Measurements from ENCODE around the gene GNAL.
"Not testable (repeated sequence)": the region's sequence is repeated elsewhere in the genome, so short reads cannot be mapped to it uniquely, and the experiment has no call there.

GNAL gene

DNA sequence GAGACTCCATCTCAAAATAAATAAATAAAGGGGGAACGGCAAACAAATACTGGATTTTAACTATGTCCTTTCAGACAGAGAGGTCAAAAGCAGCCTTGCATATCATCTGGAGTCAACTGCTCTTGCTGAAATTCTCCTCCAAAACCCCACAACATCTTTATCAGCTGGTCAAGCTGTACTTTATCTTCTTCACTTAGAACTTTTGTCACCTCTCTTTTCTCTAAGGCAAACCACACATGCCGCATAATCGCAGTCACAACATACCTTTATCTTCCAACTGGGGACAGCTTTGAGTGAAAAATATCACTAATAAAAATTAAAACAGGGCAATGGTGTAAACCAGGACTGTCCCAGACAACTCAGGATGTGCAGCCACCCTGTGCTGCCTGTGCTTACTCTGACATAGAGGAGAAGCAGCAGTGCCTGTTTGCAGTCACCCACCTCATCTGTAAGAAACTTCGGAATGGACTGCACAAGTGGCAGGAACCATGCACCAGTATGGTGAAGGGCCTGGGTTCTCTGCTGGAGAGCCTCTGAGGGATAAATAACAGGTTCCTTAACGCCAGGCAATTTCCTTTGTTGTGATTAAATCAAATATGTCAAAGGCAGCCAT lies 212.9 kb downstream of the GNAL start:
- DNase-seq (ENCODE audit: low read depth in 2 of 2, low spot score in 1 of 2): no peak

DNA sequence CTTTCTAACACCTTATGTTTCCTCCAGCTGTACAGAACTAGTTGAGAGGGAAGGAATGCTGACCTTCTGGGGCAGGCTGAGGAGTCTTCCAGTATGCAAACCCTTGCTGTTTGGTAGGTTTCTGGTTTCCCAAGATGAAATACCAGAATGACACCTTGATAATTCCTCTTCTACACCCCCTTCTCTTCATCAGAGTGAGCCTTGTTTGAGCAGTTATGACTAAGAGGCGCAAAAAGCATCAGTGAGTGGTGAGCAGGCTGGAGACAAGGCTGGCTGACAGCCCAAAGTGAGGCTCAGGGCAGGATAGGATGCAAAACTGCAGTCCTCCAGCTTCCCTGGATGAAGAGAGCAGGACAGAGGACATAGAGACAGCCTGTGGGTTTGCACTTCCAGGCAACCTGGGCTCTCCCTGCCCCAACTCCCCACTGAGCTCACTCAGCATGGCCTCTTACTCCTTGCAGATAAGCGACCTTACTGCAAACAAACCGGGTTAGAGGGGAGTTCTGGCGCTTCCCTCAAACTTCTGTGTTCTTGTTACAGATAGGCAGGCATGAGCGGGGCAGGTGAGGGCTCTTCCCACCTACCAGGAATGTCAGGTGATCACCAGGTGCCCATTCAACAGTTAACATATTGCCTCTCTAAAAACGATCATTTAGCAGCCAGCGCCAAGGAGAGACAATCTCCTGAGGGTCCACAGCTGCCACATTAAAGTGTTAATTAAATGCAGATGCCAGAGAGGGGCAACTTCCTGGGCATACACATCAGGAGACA lies 213.6 kb downstream of the GNAL start:
- no peak for DNase-seq (ENCODE audit: low read depth in 2 of 2, low spot score in 1 of 2)

DNA sequence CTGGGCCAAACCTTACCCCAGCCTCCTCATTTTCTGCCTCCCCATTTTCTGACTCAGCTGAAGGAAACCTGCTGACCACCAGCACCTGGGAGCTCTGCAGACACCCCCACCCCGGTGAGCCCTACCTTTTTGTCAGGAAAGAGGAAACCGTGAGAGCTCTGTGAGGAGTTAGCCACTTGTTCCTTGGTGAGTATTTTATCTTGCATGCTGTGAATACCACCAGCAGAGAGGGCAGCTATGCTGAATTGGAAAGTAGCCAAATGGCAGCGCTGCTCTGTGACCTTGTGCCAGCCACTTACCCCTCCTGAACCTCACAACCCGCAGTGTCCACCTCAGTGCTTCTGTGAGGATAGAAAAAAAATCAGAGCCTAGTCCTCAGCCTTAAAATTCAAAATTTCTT lies 216.5 kb downstream of the GNAL start:
- no peak for DNase-seq (ENCODE audit: low read depth in 2 of 2, low spot score in 1 of 2)

DNA sequence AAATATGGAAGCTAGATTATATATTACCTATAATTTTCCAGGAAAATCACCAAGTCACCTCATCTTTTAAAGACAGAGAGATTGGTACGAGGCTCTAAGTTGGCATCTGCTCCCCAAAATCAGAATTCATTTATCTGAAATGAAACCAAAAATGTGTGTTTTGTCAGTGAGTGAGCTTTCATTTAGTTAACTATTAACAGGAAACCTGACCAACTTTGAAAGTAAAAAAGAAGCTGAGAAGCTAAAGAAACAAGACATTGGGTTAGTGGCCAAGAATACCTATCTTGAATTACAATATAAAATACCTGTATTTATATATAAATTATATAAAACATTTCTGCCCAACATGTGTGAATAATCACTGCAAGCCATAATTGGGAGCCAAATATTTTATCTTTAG lies 217.1 kb downstream of the GNAL start:
- no peak for DNase-seq (ENCODE audit: low read depth in 2 of 2, low spot score in 1 of 2)

DNA sequence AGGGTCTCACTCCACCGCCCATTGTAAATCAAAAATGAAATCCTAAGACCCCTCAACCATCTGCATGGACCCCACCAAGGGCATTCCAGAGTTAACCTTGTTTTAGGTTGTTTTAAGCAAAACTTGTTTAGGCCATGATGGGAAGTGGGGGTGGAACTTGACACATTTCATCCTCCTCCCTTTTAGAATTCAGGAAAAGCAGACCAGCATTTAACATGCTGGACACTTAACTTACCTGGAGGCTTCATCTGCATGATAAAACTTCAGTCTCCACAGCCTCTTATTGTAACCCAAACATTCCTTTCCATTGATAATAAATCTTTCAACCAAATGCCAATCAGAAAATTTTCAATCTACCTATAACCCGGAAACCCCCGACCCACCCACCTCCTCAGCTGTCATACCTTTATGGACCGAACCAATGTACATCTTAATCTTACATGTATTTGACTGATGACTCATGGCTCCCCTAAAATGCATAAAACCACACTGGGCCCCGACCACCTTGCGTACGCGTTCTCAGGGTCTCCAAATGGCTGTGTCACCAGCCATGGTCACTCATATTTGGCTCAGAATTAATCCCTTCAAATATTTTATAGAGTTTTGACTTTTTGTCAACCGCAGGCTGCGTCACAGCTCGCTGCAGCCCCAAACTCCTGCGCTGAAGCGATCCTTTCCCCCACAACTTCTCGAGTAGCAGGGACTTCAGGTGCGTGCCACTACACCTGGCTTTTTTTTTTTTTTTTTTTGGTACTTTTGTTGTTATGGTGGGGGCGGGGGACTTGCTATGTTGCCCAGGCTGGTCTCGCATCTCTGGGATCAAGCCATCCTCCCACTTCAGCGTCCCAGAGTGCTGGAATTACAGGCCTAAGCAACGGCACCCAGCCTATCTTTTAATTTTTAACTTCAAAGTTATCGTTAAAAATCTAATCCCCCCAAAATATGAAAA lies 218.1 kb downstream of the GNAL start:
- no peak for DNase-seq (ENCODE audit: low read depth in 2 of 2, low spot score in 1 of 2)

DNA sequence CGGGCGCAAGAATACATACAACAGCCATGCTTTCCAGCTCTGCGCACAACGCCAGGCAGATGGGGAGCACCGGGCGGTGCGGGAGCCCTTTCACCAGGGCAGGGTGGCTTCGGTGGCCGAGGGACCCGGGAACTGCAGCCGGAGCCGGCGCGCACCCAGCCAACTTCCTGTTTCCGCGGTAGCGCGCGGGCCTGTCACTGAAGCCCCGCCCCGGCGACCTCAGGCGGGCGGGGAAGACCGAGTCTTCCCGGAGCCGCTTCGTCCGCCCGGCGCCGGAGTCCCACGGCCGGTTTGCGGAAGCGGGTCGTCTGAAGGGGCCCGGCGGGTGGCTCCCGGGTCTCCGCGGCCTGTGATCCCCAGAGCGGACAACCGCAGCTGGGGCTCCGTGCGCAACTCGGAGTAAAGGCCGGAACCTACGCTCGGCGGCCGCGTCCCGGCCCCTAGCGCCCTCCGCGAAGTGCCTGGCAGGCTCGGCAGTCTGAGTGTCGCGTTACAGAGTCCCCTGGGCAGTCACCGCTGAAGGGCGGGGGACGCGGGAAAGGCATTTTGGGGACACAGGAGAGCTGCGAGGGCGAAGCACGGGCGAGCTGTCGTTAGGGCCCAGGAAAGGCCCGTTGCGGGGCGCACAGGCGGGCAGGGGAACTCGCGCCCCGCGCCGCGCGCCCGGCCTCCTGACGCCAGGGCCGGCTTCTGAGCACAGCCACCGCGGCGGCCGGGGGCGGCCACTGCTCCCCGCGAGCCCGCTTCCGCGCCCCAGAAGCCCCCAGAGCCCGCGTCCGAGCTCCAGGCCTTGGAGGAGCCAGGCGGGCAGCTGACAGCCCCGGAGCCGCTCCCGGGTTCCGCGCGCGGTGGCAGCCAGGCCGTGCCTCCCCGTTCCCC lies 219.4 kb downstream of the GNAL start, which contains the start of gene MPPE1:
MPPE1 (minus strand) TSS at position 136 of the 879 bp plus-strand sequence. CDS start 11,053 bp downstream, outside the sequence.
- DNase-seq (ENCODE audit: low read depth in 2 of 2, low spot score in 1 of 2): peak; percentile 57 to 74

DNA sequence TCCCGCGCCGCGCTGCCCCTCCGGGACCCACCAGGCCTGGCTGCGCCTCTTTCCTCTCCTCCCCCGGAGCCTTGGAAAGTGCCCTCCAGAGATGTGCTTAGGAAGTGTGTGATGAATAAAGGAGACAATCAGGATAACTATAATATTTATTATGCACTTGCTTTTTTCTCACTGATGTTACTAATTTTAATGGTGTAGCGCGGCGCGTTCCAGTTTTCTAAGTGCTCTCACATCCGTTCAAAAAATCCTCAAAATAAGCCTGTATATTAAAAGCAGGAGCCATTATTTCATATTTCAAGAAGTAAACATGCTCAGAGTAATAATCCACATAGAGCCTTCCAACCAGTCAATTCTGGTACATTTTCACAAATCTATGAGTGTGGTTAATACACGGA lies 220.0 kb downstream of the GNAL start:
- DNase-seq (ENCODE audit: low read depth in 2 of 2, low spot score in 1 of 2): no peak

DNA sequence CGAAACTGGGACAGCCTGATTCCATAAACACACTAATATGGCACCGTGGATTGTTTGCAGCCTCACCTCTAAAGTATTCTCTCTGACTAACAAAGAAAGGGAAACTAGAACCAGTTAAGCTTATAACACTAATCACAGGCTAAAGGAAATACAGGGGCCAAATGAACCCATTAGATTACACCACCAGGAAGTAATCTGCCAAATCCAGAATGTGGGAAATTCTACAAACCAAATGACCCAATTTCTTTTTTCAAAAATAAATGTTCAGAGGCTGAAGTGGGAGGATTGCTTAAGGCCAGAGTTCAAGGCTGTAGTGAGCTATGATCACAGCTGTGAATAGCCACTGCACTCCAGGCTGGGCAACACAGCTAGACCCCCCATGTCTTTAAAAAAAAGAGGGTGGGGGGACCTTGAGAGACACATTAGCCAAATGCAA lies 220.5 kb downstream of the GNAL start:
- no peak for DNase-seq (ENCODE audit: low read depth in 2 of 2, low spot score in 1 of 2)

DNA sequence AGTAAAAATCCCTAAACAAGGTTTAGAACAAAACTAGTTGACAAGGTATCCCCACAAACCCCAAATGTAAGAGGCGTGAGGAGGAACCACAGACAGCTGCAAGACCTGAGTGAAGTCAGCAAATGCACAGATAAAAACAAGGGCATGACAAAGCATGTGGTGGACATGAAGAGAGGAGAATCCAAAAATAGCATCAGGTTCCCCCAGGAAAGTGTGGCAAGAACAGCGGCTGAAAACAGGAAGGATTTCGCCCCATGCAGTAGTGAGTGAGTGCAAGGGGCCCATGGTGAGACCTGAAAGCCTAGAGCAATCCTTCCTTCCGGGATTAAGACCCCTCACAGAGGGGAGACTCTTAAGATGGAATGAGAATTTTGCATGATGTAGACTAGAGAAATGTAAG lies 227.8 kb downstream of the GNAL start:
- DNase-seq (ENCODE audit: low read depth in 2 of 2, low spot score in 1 of 2): not testable (repeated sequence)

DNA sequence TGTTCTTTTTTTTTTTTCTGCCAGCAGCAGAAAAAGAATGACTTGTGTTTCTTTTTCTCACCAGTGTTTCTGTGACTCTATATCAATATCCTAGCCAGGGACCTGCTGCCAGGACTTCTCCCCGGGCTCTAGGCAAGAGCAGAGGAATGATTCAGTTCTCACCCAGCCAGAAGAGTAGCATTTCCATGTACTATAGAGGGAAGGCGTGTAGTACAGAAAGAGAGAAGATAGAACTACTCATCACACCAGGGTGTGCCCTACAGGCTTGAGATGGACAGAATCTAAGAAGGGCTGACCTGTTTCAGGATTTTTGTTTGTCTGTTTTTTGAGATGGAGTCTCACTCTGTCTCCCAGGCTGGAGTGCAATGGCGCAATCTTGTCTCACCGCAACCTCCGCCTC lies 230.5 kb downstream of the GNAL start:
- not testable (repeated sequence) for DNase-seq (ENCODE audit: low read depth in 2 of 2, low spot score in 1 of 2)

DNA sequence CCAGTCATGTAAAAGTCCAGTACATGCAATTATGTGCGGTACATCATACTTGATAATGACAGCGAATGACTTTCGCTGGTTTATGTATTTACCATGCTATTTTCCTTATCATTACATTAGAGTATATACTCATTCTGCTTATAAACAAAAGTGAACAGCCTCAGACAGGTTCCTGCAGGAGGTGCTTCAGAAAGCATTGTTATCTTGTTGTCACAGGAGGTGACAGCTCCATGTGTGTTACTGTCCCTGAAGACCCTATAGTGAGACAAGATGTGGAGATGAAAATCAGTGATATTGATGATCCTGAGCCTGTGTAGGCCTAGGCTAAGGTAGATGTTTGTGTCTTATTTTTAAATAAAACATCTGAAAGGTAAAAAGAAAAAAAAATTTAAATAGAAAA lies 234.4 kb downstream of the GNAL start:
- no peak for DNase-seq (ENCODE audit: low read depth in 2 of 2, low spot score in 1 of 2)

DNA sequence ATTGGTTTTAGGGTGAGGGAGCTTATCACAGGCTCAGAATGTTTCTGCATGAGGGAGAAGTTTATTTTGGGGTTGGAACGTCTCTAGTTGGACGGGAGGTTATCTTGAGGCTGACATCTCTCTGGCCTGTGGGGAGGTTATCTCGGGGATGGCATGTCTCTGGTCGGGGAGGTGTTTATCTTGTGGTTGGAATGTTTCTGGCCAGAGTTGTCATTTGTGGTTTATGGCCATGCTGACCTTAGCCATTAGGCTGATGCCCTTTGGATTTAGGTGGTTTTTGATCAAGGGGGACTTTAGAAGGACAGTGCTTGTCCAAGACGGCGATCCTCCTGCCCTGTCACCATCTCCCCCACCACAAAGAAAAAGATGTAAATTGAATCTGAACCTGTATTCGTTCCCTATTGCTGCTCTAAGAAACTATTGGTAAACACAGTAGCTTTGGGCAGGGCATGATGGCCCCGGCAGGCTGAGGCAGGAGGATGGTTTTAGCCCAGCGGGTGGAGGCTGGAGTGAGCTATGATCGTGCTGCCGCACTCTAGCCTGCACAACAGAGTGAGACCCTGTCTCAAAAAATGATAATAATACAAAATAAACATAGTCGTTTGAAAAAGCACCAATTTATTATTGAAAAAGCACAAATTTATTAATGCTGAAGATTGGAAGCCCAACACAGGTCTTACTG lies 236.9 kb downstream of the GNAL start:
- no peak for DNase-seq (ENCODE audit: low read depth in 2 of 2, low spot score in 1 of 2)

DNA sequence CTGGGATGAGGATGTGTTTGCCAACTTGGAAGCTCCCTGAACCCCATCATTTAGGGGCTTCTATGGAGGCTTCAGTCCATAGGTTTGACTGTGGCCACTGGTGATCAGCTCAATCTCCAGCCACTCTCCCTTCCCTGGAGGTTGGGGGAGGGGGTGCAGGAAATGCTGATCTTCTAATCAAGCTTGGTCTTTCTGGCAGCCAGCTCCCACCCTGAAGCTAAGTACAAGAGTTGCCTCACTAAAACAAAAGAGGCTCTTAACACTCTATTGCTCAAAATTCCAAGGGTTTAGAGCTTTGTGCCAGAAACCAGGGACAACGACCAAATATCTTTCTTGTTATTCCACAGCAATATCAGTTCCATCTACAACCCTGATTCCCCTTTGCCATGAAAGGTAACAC lies 238.4 kb downstream of the GNAL start:
- no peak for DNase-seq (ENCODE audit: low read depth in 2 of 2, low spot score in 1 of 2)

DNA sequence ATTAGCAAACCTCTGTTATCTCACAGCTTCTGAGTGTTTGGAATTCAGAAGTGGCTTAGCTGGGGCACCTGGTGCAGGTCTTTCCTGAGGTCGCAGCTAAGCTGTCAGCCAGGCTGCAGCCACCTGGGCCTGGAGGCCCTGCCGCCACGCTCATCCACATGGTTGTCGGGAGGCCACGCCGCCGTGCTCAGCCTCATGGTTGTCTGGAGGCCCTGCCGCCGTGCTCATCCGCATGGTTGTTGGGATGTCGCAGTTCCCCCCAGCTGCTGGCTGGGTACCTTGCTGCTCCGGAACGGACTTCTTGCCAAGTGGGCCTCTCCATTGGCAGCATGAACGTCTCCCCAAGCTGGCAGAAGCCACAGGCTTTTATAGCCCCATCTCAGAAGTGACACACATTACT lies 243.3 kb downstream of the GNAL start:
- no peak for DNase-seq (ENCODE audit: low read depth in 2 of 2, low spot score in 1 of 2)

All from stimulated activated CD8-positive, alpha-beta memory T cell treated with anti-CD3 and anti-CD28 coated beads, Interleukin-4, amount 100 ng/mL, for 4 hours (primary cell).